Bronchial epithelial cell (primary cell): ENCODE measurements around the gene STYXL2. TPM values are rescaled to one million over a fixed set of nuclear protein-coding genes. Genes with fewer than 3 reads are reported as not detected.

Source experiments
- DNase-seq: peaks from one replicate; pipeline ENCODE4 v3.0.0-alpha.2; 2010; ENCODE audit warnings: low read depth
- FAIRE-seq: peaks from 2 replicates; lab custom pipeline; 2011; peaks lifted over from hg19 to GRCh38; lab: Jason Lieb, UNC
- H3K27me3 ChIP-seq: 2 replicates; pipeline ENCODE4 v1.5.1; 2011; ENCODE audit warnings: low read length; ENCODE audit not compliant: control insufficient read depth, insufficient read depth
- H3K36me3 ChIP-seq: 2 replicates; pipeline ENCODE4 v1.5.1; 2011; ENCODE audit warnings: low read length; ENCODE audit not compliant: control insufficient read depth, insufficient read depth
- H3K4me3 ChIP-seq: 2 replicates; pipeline ENCODE4 v1.5.1; 2011; ENCODE audit warnings: mild to moderate bottlenecking, low read depth, low read length, control low read depth
- CTCF ChIP-seq: IDR thresholded peaks from 2 replicates; pipeline ENCODE4 v1.5.1; 2011; ENCODE audit warnings: mild to moderate bottlenecking, moderate library complexity, low read length, control low read depth, inconsistent platforms; ENCODE audit not compliant: insufficient read depth, severe bottlenecking
- total RNA-seq: library from RNA; depleted of rRNA; stranded (reverse); fragments of >200 nt; gene quantifications from 2 replicates; pipeline ENCODE4 v1.2.1, GENCODE V29; 2014

The STYXL2 gene
- total RNA-seq, 1 donor from 2014 or later: not detected

GRCh38 chr1:167111868-167112709 is 18.2 kb downstream of the STYXL2 start:
- peak; percentile 62 for DNase-seq
- no peak overlapping the region for H3K4me3 ChIP-seq
- H3K36me3 ChIP-seq: no peaks in the 10 kb centered on the region
- FAIRE-seq: no peak
- H3K27me3 ChIP-seq: peaks cover 2% of the 10 kb centered on the region
- TF ChIP-seq CTCF: no peak

- DNase-seq: no peak
These were observed 20.9 kb downstream of the STYXL2 start for GRCh38 chr1:167114725-167115124.

GRCh38 chr1:167115655-167116054 is 21.8 kb downstream of the STYXL2 start:
- no peaks in the 10 kb centered on the region for H3K36me3 ChIP-seq
- no peak for TF ChIP-seq CTCF
- DNase-seq (no peak), FAIRE-seq (no peak)
- H3K27me3 ChIP-seq: peaks cover 2% of the 10 kb centered on the region
- no peak overlapping the region for H3K4me3 ChIP-seq

More at GRCh38 chr1:167114725-167115124, 20.9 kb downstream of the STYXL2 start:
- no peak for FAIRE-seq
- TF ChIP-seq CTCF: no peak
- Histone ChIP-seq H3K36me3 (no peaks in the 10 kb centered on the region), H3K4me3 (no peak overlapping the region), H3K27me3 (peaks cover 2% of the 10 kb centered on the region)

- no peak for FAIRE-seq
- TF ChIP-seq CTCF: no peak
- H3K27me3 ChIP-seq: peaks cover 2% of the 10 kb centered on the region
- H3K36me3 ChIP-seq: no peaks in the 10 kb centered on the region
- no peak overlapping the region for H3K4me3 ChIP-seq
- DNase-seq: no peak
These were observed 22.3 kb downstream of the STYXL2 start for GRCh38 chr1:167116174-167116573.

GRCh38 chr1:167117225-167117624 is 23.4 kb downstream of the STYXL2 start:
- FAIRE-seq: no peak
- Histone ChIP-seq H3K27me3 (peaks cover 2% of the 10 kb centered on the region), H3K4me3 (no peak overlapping the region), H3K36me3 (no peaks in the 10 kb centered on the region)
- no peak for DNase-seq
- no peak for TF ChIP-seq CTCF

GRCh38 chr1:167118188-167118587 is 24.3 kb downstream of the STYXL2 start:
- TF ChIP-seq CTCF: no peak
- no peaks in the 10 kb centered on the region for H3K36me3 ChIP-seq
- FAIRE-seq (no peak), DNase-seq (no peak)
- H3K4me3 ChIP-seq: no peak overlapping the region
- peaks cover 2% of the 10 kb centered on the region for H3K27me3 ChIP-seq
